ENCODE results near the gene RALGPS1.

Gene RALGPS1

DNA sequence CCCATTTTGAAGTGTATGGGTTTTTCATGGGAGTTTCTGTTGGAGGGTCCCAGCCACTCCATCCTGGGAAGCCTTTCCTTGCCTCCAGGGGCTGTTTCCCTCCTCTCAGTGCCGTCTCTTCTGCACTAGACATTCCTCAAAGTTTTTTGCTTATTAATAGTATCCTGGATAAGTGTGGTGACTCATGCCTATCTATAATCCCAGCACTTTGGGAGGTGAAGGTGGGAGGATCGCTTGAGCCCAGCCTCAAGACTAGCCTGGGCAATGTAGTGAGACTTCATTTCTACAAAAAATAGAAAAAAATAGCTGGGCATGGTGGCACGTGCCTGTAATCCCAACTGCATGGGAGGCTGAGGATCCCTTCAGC lies 43.1 kb downstream of the RALGPS1 start:
- no peak for DNase-seq

DNA sequence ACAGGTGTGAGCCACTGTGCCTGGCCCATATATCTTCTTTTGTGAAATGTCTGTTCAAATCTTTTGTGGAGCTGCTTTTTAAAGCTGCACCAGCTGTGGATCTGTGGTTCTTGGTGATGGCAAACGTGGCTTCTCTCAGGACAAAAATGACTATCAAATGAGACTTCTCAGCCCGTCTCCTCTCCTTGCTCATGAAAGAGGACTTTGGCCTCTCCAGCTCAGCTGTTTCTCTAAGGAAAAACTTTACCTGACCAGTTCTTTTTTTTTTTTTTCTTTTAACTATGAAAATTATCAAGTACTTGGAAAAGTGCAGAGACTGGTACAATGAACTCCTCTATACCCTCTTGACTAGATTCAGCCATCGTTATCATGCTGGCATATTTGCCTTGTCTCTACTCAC lies 44.8 kb downstream of the RALGPS1 start:
- DNase-seq = no peak

DNA sequence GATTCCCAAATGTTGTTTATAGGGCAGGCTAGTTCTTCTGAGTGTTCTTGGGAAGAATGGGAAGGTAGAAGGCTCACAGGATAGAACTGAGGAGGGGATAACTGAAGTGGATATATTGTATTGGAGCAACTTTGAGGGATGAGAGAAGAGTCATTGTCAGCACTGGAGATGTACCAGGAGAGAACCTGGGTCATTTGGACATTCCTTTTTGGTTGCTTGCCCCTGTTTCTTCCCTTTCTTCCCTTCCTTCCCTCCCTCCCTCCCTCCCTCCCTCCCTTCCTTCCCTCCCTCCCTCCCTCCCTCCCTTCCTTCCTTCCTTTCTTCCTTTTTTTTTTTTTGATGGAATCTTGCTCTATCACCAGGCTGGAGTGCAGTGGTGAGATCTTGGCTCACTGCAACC lies 45.3 kb downstream of the RALGPS1 start:
- DNase-seq = no peak

DNA sequence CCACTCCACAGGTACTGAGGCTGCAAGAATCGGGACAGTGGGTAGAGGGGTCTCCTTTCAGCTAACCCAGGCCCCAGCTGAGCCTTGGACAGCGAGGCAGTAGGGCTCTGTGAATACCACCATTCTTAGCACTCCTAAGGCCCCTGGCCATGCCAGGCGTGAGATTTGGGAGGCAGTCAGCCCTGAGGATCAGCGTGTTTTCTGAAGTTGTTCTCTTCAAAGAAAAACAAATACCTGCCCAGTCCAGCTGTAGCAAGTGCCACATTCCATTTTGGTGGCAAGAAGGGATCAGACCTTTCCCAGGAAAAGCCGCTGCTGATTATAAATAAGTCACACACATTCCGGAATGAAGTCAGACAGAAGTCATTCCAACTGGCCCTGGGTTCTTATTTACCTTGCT lies 47.8 kb downstream of the RALGPS1 start:
- DNase-seq = no peak

DNA sequence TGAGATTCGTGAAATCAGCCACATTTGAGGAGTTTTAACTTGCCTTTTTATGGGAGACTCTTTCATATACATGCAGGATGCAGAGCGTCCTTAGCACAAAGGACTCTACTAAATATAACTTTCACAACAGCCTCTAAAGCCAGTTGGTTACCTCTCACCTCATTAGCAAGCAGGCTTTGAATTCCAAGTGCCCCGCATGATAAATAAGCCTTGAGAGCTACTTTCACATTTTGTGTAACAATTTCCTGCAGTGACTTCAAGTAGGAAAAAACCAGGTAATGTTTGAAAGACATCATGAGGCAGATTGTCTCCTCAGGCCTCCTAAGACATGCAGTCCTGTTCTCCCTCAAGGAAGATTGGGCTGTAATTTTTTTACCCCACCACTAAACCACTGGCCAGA lies 50.5 kb downstream of the RALGPS1 start:
- DNase-seq = no peak

DNA sequence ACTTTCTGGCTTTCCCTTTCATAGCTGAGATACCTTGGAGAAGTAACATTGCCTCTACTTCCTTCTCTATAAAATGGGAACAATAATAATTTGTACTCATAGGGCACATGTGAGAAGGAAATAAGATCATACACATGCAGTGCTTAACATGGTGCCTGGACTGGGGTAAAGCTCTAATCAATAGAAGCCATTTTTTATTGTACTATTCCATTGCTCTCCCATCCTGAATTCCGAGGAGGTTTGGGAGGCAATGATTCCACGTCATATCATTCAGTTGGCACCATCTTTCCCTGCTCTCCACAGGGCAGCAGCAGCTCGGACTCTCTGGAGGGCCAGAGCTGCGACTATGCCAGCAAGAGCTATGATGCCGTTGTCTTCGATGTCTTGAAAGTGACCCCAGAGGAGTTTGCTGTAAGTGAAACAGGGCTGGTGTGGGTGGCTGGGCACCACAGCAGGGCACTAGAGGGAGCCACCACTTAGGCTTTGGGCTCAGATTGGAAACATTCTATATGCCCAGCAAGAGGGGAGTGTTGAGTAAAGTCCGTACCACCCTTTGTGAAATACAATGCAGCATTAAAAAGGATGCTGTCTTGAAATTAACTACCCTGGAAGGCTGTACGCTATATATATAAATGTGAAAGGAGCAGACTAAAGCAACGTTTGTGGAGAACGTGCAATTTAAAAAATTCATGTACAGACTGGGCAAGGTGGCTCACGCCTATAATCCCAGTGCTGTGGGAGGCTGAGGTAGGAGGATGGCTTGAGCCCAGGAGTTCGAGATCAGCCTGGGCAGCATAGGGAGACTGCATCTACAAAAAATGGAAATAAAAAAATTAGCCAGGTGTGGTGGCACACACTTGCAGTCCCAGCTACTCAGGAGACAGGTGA lies 51.2 kb downstream of the RALGPS1 start:
- no peak for DNase-seq

DNA sequence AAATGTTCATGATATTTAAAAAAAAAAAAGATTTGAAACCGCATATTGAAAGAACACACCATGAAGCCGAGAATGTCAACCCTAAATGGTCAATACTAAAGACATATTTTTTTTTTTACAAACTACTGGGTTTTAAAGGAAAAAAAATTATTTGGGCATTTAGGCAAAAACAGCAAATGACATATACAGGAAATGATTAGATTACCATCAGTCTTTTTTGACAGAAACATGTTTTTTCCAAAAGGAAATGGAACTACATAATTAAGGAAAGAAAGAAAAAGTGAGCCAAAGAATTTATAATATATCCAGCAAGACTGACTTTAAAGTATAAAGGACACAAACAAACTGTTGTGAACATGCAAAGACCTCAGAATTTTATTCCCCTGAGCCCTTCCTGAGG lies 56.7 kb downstream of the RALGPS1 start:
- no peak for DNase-seq

DNA sequence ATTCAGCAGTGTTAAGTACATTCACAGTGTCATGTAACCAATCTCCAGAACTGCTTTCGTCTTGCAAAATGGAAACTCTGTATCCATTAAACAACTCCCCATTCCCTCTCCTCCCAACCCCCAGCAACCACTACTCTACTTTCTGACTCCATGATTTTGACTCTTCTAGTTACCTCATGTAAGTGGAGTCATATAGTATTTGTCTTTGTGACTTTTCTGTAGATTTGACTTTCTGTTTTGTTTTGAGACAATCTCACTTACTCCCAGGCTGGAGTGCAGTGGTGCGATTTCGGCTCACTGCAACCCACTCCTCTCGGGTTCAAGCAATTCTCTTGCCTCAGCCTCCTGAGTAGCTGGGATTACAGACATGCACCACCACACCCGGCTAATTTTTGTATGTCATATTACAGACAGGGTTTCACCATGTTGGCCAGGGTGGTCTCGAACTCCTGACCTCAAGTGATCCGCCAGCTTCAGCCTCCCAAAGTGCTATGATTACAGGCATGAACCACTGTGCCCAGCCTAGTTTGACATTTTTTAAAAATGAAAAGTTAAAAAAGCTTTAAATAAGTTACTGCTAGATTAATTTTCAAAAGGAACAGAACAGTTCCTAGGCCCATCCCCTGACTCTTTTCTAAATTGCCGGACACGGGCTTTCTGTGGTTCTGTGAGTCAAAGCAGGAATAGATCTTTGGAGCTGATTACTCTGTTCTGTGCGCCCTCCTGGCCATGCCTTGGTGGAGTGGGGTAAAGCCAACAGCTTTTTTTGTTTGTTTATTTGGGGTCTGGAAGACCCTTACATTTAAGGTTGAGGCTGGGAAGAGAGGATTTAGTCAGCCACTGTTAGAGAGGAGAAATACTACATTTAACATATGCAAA lies 59.3 kb downstream of the RALGPS1 start:
- DNase-seq = no peak

DNA sequence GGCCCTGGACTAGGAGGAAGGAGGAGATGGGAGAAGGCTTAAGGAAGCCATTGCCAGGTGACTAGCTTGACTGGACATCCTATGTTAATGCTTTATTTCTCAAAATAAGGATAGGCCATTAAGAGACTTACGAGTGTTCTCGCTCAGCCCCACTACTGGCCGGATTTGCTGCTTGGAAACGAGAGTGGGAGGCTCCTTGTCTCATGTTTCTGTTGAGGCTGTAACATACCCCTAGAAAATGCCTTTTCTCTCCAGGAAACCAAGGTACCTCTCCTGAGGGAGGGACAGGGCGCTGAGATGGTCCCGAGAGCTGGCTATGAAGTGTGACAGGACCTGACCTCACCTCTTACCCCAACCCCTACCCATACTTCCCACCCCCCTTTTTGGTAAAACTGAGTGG lies 60.0 kb downstream of the RALGPS1 start:
- DNase-seq = no peak

DNA sequence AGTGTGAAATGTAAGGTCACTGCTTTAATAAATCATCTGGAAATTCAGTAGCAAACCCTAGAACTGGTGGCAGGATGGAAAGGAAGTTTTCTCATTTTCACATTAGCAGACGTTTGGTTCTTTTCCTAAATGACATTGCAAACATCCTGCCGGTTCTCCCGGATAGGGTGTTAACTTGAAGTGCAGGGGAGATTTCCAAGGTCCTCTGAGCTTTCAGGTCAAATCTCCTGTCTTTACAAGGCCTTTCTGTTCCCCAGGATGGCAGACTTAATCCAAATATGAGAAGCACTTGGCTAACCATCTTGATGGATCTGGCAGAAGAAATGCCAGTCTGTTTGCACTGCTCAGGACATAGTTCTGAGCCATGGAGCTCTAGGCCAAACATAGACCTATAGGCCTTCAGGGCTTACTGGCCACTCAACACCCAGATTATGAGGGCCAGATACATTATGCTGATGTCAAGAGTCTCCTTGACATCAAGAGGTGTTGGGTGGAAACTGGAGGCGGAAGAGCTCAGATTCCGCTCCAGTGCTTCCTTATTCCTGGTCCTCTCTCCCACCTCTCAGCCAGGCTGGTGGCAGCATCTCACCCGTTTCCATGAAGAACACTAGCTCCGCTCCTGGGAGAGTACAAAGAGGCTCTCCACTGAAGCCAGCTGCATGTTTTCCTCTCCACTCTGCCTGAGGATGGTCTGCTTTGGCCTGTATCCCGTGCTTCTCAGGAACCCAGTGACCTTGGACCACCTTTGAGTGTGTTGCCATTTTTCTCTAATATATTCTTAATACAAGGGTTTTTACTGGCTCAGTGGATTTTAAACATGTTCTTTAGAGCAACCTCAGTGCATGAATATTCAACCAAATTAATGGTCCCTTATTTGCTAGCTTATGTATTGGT lies 61.0 kb downstream of the RALGPS1 start:
- DNase-seq = no peak

DNA sequence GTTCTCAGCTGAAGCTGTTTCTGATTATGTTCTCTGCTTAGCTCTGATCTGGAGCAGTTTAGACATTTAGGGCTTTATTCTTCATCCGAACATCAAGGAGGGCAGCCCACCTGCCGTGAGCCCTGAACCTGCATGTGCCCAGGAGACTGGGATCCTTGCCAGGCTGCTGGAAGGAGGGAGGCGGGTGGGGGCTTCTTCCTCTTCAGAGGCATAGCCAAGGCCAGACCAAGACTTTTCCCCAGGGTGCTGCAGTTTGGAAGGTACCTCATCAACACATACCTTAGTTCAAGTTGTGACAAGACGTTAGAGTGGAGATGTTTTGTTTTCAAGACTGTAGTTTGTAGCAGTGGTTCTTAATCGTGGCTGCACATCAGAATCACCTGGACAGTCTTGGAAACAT lies 64.9 kb downstream of the RALGPS1 start:
- no peak for DNase-seq

DNA sequence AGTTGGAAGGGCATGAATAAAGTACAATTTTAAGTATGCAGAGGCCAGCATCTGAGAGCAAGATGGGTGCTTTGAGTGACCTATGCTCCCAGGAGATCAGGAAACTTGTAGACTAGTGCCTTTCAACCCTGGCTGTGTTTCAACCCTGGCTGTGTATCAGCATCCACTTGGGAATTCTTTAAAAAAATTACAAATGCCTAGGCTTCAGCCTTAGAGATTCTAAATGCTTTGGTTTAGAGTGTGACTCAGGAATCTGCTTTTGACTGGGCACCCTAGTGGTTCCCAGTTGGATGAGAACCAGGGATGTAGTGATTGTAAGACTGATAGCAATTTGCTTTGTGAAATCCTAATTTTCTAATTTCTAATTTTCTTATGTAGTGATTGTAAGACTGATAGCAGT lies 65.6 kb downstream of the RALGPS1 start:
- no peak for DNase-seq

DNA sequence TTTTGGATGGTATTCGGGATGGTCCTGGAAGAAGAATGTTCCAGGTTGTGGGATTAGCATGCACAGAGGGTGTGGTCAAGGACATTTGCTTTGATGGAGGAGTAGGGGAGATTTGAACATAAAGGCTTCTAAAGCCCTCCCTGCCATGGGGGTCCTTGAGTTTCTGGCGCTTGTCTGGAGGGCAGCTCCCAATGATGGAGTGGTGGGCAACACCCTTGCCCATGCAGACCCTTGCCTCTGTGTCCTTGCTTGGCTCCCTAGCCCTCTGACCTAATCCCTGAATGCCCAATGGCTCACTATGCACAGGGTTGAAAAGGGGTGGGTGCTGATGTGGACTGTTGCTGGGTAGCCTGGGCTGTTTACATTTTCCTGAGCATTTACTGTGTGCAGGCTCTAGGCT lies 66.6 kb downstream of the RALGPS1 start:
- no peak for DNase-seq

DNA sequence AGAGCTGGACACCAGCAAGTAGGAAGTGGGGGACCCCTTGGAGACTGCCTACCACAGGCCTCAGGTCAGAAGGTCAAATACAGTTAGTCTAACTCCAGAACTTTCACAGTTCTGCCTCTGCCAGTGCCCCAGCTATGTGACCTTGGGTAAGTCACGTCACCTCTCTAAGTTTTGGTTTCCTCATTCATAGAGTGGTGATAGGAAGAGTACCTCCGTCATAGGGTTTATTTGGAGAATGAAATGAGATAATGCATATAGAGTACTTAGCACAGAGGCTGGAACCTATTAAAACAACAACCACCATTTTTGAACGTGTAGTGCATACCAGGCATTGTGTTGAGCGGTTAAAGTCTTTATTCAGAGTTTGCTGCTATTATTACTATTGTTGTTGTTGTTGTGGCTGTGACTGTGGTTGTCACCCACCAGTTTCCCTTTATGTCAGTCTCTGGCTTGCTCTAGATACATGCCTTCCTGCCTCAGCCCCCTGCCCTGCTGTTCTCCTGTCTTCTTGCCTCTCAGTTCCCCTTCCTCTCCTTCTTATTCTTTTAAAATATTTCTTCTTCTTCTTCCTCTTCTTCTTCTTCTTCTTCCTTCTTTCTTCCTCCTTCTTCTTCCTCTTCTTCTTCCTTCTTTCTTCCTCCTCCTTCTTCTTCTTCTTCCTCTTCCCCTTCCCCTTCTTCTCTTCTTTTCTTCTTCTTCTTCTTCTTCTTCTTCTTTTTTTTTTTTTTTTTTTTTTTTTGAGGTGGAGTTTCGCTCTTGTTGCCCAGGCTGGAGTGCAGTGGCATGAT lies 67.8 kb downstream of the RALGPS1 start:
- no peak for DNase-seq

DNA sequence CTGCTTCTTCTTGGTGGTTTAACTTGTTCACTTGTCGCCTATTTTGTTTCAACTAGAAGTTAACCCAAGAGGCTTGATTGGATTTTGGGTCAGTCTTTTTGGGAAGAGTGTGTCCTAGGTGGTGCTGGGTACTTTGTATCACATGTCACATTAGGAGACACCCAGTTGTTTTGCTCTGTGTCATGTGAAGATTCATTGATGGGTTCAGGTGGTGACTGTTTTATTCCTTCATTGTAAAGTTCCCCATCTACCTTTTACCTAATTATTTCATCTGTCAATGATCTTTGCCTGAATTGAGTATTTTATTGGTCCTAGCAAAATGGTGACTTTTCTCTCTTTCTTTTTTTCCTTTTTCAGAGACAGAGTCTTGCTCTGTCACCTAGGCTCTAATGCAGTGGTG lies 69.2 kb downstream of the RALGPS1 start:
- no peak for DNase-seq

DNA sequence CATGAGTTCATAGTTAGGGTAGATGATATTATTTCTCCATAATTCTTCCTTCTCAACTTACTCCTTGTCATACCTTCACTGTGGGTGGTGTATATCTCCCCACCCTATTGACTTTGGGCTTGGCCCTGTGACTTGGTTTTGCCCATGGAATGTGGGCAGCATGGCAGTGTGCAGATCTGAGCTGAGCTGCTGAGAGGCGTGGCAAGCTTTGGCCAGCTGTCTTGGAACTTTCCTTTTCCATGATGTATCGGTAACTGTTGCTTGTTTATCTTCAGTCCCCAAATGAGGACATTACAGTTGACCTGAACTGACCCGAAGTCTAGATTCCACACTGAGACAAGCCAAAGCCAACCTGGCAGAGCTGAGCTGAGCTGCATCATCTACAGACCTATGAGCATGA lies 70.4 kb downstream of the RALGPS1 start:
- DNase-seq = no peak

DNA sequence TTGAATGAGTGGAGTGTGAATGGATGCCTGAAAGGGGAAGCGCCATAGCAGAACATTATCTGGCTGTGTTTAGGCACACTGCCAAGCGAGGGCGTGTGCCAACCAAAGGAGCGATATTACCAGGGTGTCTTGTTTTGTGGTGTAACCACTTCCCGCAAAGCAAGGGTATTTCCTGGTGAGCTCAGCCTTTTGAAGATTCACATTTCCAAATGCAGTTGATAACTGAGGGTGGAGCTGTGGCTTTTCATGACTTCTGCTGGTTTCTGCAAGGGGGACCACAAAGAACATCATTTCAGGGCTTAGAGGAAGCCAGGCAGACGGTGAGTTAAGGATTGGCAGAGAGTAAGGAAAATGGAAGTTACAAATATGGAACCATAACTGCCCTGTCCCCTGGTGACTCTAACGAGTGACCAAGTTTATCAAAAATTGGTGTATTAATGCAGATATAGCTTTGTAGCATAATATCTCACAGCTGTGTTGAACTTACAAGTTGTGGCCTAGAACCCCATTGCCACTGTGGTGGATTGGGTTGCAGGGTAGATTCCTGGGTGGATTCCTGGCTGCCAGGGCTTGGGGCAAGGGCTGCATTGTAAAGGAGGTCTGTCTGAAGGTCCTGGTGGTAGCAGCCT lies 71.4 kb downstream of the RALGPS1 start:
- DNase-seq = peak; percentile 93

DNA sequence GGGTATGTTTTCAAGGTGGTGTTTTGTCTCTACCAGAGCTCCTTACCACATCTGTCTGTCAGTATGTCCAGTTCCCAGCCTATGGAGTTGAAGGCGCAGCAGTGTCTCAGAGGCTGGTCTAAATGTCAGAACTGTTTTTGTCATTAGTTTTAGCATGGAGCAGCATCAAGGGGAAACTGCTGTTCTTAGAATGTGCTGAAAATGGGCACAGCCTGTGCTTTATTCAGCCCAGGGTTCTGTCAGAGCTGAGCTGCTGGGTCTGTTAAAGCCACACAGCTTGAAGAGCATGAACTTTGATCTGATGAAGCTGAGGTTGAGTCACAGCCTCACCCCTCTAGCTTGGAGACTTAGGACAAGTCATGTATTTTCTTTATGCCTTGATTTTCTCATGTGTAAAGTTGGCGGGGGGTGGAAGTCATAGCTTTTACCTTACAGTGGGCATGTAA lies 71.9 kb downstream of the RALGPS1 start:
- no peak for DNase-seq

DNA sequence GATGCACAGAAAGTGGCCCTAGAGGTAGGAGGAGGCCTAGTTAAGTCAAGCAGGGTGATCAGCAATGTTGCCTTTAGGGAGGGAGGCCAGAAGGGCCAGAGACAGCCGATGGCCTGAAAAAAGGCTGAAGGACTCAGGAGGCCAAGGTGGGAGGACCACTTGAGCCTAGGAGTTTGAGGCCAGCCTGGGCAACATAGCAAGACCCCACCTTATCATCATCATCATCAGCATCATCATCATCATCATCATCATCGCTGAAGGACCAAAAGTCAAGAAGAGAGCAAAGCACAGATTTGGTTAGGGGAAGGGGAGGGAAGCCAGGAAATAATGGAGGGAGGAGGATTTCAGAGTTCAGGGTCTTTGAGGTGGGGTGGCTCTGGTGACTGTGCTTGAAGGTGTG lies 74.3 kb downstream of the RALGPS1 start:
- DNase-seq = no peak

DNA sequence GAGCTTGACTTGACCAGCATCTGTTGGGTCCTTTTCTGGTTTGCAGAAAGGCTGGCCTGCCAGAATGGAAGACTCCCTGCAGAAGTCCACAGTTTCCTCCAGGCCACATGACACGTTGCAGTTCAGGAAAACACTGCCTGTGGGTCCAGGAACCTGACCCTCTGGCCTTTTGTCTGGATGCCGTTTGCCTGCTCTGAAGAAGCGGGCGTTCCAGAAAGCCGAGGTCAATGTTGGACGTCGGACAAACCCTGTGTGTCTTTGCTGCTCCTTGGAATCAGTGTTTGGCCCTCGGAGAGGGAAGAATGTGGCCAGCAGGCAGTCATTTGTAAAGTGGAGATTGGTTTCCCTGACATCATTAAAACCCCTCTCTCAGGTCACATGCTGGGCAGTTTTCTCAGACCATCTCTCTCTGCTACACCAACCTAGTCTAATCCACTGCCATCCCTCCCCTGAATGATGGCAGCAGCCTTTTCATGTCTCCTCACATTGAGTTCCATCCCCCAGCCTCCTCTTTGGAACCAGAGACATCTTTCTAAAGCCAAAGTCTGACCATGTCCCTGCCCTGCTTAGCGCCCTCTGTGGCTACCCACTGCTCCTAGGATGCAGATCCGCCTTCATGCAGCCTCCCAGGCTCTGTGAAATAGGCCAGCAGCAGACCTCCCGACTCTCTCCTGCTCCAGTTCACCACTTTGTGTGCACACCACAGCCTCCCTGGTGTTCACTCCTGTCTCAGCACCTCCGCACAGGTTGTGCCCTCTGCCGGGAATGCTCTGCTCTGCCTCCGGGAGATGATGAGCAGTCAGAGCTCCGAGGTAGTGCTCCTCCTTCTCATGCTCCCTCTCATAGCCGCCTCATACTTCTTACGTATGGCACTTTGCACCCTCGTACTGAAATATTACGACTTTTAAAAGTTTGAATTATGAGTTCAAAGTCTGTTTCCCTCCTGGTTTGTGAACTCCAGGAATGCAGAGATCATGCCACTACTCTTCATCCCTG lies 75.6 kb downstream of the RALGPS1 start:
- DNase-seq = no peak
